Gastrocnemius medialis (tissue), 4 donors: ENCODE data around the gene FAM118A.

Experiments used
- CTCF ChIP-seq, 5 experiments: fragments of 450-650 bp in 3 of 5; fragments of 200-600 bp in 2 of 5; sonication (generic) in 2 of 5; IDR thresholded peaks in 4 of 5; conservative IDR thresholded peaks in 1 of 5; 1 replicate in 4 of 5; 2 replicates in 1 of 5; pipeline ENCODE4 v1.5.1; 2016 to 2019; ENCODE audit warnings: antibody characterized with exemption in 5 of 5, mild to moderate bottlenecking in 3 of 5, moderate library complexity in 3 of 5
- POLR2A ChIP-seq, 2 donors: fragments of 450-650 bp; IDR thresholded peaks; one replicate each; pipeline ENCODE4 v1.6.1; 2017; ENCODE audit warnings: antibody characterized with exemption in 2 of 2, mild to moderate bottlenecking in 2 of 2, moderate library complexity in 2 of 2

DNA sequence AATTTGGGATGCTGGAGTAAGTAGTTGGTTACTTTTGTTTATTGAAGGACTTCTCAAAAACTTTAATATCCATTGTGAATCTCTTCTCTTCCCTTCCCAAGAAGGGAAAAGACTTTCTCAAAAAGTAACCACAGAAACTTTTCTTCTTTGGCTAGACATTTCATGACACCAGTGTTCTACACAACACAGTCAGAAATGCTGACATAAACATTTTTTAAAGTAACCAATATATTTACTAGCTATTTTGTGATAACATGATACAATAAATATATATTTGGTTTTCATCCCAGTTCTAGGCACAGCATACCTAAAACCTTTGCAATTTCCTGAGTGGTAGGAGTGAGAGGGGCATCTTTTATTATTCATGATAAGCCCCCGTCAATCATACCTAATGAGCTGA, 47.8 kb downstream of the FAM118A start:
- TF ChIP-seq CTCF (IDR thresholded peaks at IDR 0.05 in 4 of 5, conservative IDR thresholded peaks at IDR 0.05 in 1 of 5): no peak
- TF ChIP-seq POLR2A (IDR thresholded peaks at IDR 0.05): no peak
